ENCODE results near the gene EFCAB9.

The EFCAB9 gene

DNA sequence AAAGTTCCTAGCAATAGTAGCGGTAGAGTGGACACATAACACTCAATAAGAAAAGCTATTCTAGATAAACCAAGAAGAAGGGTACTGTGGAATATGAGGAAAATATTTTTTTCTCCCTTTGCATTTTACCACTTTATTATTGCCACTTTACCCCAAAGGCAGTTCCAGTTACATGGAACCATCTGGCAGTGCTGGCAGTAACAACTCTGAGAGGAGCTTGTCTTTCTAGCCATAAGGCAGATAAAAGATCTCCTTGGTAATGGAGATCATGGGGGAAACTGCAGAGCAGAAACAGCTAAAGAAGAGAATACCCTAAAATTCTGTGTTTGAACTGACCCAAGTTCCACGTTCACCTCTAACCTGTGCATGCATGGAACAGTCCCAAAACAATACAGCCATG lies 51.1 kb downstream of the EFCAB9 start:
- in situ Hi-C loops (cut with MboI; ENCODE audit: low pct_unique_long_range_greater_than_20kb, low sequenced_read_pairs, unreplicated experiment): no loop called here
- no peak for DNase-seq (ENCODE audit: low spot score)
- TF ChIP-seq, protein P1, sequence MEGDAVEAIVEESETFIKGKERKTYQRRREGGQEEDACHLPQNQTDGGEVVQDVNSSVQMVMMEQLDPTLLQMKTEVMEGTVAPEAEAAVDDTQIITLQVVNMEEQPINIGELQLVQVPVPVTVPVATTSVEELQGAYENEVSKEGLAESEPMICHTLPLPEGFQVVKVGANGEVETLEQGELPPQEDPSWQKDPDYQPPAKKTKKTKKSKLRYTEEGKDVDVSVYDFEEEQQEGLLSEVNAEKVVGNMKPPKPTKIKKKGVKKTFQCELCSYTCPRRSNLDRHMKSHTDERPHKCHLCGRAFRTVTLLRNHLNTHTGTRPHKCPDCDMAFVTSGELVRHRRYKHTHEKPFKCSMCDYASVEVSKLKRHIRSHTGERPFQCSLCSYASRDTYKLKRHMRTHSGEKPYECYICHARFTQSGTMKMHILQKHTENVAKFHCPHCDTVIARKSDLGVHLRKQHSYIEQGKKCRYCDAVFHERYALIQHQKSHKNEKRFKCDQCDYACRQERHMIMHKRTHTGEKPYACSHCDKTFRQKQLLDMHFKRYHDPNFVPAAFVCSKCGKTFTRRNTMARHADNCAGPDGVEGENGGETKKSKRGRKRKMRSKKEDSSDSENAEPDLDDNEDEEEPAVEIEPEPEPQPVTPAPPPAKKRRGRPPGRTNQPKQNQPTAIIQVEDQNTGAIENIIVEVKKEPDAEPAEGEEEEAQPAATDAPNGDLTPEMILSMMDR (IDR thresholded peaks at IDR 0.05; ENCODE audit: extremely low read depth, insufficient read depth, missing control alignments): no peak

DNA sequence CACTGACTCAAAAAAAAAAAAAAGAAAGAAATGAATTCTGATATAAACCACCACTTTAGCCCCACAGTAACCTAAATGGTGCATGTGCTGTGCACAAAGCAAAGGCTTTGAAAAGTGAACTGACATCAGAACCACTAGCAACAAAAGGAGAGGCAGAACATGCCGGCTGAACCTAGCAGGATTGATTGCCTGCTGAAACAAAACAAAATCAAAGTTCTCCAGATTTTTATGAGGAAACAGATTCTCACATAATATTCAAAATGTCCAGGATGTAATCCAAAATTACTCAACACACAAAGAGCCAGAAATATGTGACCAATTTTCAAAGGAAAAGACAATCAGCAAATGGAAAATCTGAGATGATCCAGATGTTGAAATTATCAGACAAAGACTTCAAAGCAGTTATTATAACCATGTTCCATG lies 51.7 kb downstream of the EFCAB9 start:
- DNase-seq (ENCODE audit: low spot score): no peak
- TF ChIP-seq, protein P1 (IDR thresholded peaks at IDR 0.05; ENCODE audit: extremely low read depth, insufficient read depth, missing control alignments): no peak
- in situ Hi-C loops (cut with MboI; ENCODE audit: low pct_unique_long_range_greater_than_20kb, low sequenced_read_pairs, unreplicated experiment): no loop called here

DNA sequence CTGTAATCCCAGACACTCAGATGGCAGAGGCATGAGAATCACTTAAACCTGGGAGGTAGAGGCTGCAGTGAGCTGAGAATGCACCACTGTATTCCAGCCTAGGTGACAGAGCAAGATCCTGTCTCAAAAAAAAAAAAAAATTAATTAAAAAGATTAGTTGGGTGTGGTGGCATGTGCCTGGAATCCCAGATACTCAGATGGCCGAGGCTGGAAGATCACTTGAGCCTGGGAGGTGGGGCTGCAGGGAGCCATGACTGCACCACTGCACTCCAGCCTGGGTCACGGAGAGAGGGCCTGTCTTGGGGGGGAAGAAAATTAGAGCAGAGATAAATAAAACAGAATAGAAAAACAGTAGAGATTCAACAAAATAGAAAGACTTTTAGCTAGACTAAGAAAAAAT lies 54.7 kb downstream of the EFCAB9 start:
- TF ChIP-seq, protein P1 (IDR thresholded peaks at IDR 0.05; ENCODE audit: extremely low read depth, insufficient read depth, missing control alignments): no peak
- in situ Hi-C loops (cut with MboI; ENCODE audit: low pct_unique_long_range_greater_than_20kb, low sequenced_read_pairs, unreplicated experiment): no loop called here

DNA sequence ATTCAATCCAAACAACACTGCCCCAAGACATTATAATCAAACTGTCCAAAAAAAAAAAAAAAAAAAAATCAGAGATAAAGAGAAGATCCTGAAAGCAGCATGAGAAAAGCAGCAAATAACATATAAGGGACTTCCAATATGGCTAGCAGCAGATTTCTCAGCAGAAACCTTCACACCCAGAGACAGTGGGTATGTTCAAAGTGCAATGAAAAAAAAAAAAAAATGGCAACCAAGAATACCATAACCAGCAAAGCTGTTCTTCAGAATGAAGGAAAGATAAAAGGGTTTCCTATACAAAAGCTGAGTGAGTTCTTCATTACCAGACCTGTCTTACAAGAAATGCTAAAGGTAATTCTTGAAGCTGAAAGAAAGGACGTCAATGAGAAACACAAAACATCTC lies 57.4 kb downstream of the EFCAB9 start:
- TF ChIP-seq, protein P1 (IDR thresholded peaks at IDR 0.05; ENCODE audit: extremely low read depth, insufficient read depth, missing control alignments): no peak
- in situ Hi-C loops (cut with MboI; ENCODE audit: low pct_unique_long_range_greater_than_20kb, low sequenced_read_pairs, unreplicated experiment): no loop called here

More for the DNA sequence above, 54.7 kb downstream of the EFCAB9 start:
- DNase-seq (ENCODE audit: low spot score): no peak

DNA sequence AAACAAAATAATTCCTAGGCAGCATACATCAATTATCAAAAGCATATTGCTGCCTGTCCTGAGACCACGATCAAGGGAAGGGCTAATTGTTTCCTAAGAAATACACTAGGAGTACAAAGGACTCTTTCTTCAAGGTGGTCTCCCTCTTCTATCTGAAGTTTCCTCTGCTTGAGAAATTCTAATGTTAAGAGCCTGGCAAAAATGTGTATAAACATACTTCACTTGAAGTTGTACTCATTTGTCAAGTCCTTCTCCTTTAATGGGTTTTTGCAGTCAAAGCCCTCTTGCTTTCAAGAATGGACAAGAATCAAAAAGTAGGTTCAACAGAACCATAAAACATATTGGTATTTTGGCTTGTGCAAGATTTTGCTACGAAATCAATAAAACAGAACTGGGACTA lies 58.5 kb downstream of the EFCAB9 start:
- DNase-seq (ENCODE audit: low spot score): no peak
- TF ChIP-seq, protein P1 (IDR thresholded peaks at IDR 0.05; ENCODE audit: extremely low read depth, insufficient read depth, missing control alignments): no peak
- in situ Hi-C loops (cut with MboI; ENCODE audit: low pct_unique_long_range_greater_than_20kb, low sequenced_read_pairs, unreplicated experiment): no loop called here

More for the DNA sequence above, 57.4 kb downstream of the EFCAB9 start:
- DNase-seq (ENCODE audit: low spot score): no peak

All from GM13977 (cell line).